PC-9 (cell line): ENCODE results near the gene CHST1. TPM values are rescaled to one million over a fixed set of nuclear protein-coding genes. Genes with fewer than 3 reads are reported as not detected.

Source experiments
- BruUV-seq: library from RNA; stranded (reverse); fragments of 400-500 nt; replicated peaks from 2 replicates; lab custom pipeline; 2021; lab: Mats Ljungman, UMichigan
- CTCF ChIA-PET: fragments of 300-600 bp; sonication (Branson Sonifier 250); formaldehyde crosslinking; loops from one replicate; lab custom pipeline; 2022; ENCODE audit warnings: antibody characterized with exemption; lab: Charles Lee
- POLR2A ChIA-PET: fragments of 300-600 bp; sonication (Branson Sonifier 250); formaldehyde crosslinking; loops from one replicate; lab custom pipeline; 2022; ENCODE audit warnings: antibody characterized with exemption; ENCODE audit not compliant: unreplicated experiment; lab: Charles Lee
- DNase-seq, 2 experiments: peaks; one replicate each; pipeline versions ENCODE4 v3.0.0 to v3.0.0-alpha.2; 2015 to 2022; ENCODE audit warnings: mixed read lengths in 1 of 2
- H2AFZ ChIP-seq: fragments of 200-600 bp; sonication (generic); 2 replicates; pipeline ENCODE4 v1.8.1; 2017; ENCODE audit warnings: antibody characterized with exemption
- H3F3A ChIP-seq: fragments of 200-600 bp; sonication (generic); 2 replicates; pipeline ENCODE4 v1.8.1; 2017; ENCODE audit warnings: antibody characterized with exemption, mild to moderate bottlenecking, low read depth; ENCODE audit not compliant: insufficient read depth
- H3K27ac ChIP-seq: fragments of 200-600 bp; sonication (generic); 2 replicates; pipeline ENCODE4 v1.6.1; 2016; ENCODE audit warnings: mixed run types
- H3K27me3 ChIP-seq: fragments of 200-600 bp; sonication (generic); 2 replicates; pipeline ENCODE4 v1.6.1; 2016; ENCODE audit warnings: low read depth, mixed run types; ENCODE audit not compliant: insufficient read depth
- H3K36me3 ChIP-seq: fragments of 200-600 bp; sonication (generic); 2 replicates; pipeline ENCODE4 v1.6.1; 2016; ENCODE audit warnings: low read depth, mixed run types
- H3K4me1 ChIP-seq: fragments of 200-600 bp; sonication (generic); replicated peaks from 2 replicates; pipeline ENCODE4 v1.6.1; 2016; ENCODE audit warnings: mixed run types; ENCODE audit not compliant: insufficient read depth
- H3K4me2 ChIP-seq: fragments of 200-600 bp; sonication (generic); 2 replicates; pipeline ENCODE4 v1.6.1; 2017; ENCODE audit warnings: mixed run types
- H3K4me3 ChIP-seq: fragments of 200-600 bp; sonication (generic); 2 replicates; pipeline ENCODE4 v1.6.1; 2016; ENCODE audit warnings: mixed run types
- H3K79me2 ChIP-seq: fragments of 200-600 bp; sonication (generic); 2 replicates; pipeline ENCODE4 v1.6.1; 2017; ENCODE audit warnings: low read depth, mixed run types
- H3K9me2 ChIP-seq: fragments of 200-600 bp; sonication (generic); 2 replicates; pipeline ENCODE4 v1.8.1; 2017; ENCODE audit warnings: mild to moderate bottlenecking; ENCODE audit not compliant: insufficient read depth
- H3K9me3 ChIP-seq: fragments of 200-600 bp; sonication (generic); 2 replicates; pipeline ENCODE4 v1.8.1; 2016; ENCODE audit warnings: low read depth; ENCODE audit not compliant: insufficient read depth
- H4K20me1 ChIP-seq: fragments of 200-600 bp; sonication (generic); 2 replicates; pipeline ENCODE4 v1.8.1; 2017; ENCODE audit not compliant: insufficient read depth
- EZH2 ChIP-seq: fragments of 200-600 bp; sonication (generic); IDR thresholded peaks from 2 replicates; pipeline ENCODE4 v1.8.0; 2017; ENCODE audit warnings: antibody characterized with exemption, low read depth
- intact Hi-C: fragments of 100-400 bp; cut with micrococcal nuclease; formaldehyde crosslinking; loops from one replicate; pipeline ENCODE4 v1.10.0; 2022; ENCODE audit not compliant: unreplicated experiment
- total RNA-seq: library from RNA; stranded (reverse); gene quantifications from 2 replicates; pipeline ENCODE4 v1.2.3, GENCODE V29; 2021
- TF ChIP-seq, protein P1 (sequence below): fragments of 200-600 bp; sonication (generic); conservative IDR thresholded peaks from 2 replicates; pipeline ENCODE4 v1.6.1; 2017; ENCODE audit warnings: mixed run types, antibody characterized with exemption, mild to moderate bottlenecking, moderate library complexity

CHST1 gene
- total RNA-seq, 1 experiment from 2014 or later, result not detected

DNA sequence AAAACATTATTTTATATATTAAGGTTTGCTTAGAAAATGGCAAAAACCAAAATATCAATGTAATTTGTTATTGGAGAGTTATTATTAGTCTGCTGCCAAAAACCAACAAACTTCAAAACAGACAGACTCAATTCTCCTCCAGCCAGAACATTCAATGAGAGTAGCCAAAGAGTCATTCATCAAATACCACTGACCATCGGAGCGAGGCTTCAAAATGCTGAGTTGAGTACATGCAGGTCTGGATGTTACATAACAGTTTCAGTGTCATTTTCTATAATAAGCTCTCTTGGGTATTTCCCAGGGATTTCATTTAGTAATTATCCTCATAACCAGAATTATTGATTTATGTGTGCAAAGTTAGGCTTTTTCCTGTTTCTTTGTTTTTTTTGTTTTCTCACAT is 42.6 kb downstream of the CHST1 start:
- Histone ChIP-seq H3K9me3 (no peaks in the 10 kb centered on the region), H3K9me2 (no peaks in the 10 kb centered on the region), H3K36me3 (no peaks in the 10 kb centered on the region), H3K4me2 (no peak overlapping the region), H3K27me3 (peaks cover 19% of the 10 kb centered on the region; the same call in 1 of the 2 replicates), H3K79me2 (no peaks in the 10 kb centered on the region), H3K4me1 (no peaks in the 10 kb centered on the region), H2AFZ (no peak overlapping the region), H3K27ac (no peak overlapping the region), H3K4me3 (no peak overlapping the region), H4K20me1 (no peaks in the 10 kb centered on the region), H3F3A (no peaks in the 10 kb centered on the region)
- intact Hi-C loops, result no loop called here
- no peak for DNase-seq
- TF ChIP-seq EZH2, result no peak
- CTCF ChIA-PET, result no interaction called here
- BruUV-seq, result no TSS peak
- POLR2A ChIA-PET, result no interaction called here

DNA sequence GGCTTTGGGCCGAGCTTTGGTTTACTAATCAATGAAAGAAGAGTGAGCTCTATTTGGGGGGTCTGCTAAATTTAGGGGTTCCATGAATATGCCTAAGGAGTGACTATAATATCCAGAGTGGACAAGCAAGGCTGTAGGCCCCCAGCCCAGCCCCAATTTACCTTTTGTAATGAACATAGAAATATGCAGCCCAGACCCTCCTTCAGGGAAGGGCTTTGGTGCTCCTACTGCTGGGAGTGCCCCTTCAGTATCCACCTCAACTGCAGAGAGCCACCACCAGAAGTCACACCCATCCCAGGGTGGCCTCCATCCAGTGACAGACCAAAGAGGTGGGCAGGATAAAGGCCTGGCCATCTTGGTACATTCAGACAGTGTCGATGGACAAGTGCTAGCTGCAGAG is 43.1 kb downstream of the CHST1 start:
- intact Hi-C loops, result no loop called here
- H3F3A ChIP-seq, result no peaks in the 10 kb centered on the region
- no TSS peak for BruUV-seq
- H3K9me3 ChIP-seq, result no peaks in the 10 kb centered on the region
- no peak overlapping the region for H3K4me2 ChIP-seq
- H2AFZ ChIP-seq, result no peak overlapping the region
- TF ChIP-seq, protein P1, sequence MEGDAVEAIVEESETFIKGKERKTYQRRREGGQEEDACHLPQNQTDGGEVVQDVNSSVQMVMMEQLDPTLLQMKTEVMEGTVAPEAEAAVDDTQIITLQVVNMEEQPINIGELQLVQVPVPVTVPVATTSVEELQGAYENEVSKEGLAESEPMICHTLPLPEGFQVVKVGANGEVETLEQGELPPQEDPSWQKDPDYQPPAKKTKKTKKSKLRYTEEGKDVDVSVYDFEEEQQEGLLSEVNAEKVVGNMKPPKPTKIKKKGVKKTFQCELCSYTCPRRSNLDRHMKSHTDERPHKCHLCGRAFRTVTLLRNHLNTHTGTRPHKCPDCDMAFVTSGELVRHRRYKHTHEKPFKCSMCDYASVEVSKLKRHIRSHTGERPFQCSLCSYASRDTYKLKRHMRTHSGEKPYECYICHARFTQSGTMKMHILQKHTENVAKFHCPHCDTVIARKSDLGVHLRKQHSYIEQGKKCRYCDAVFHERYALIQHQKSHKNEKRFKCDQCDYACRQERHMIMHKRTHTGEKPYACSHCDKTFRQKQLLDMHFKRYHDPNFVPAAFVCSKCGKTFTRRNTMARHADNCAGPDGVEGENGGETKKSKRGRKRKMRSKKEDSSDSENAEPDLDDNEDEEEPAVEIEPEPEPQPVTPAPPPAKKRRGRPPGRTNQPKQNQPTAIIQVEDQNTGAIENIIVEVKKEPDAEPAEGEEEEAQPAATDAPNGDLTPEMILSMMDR, result no peak
- TF ChIP-seq EZH2, result no peak
- peaks cover 22% of the 10 kb centered on the region; the same call in 1 of the 2 replicates for H3K27me3 ChIP-seq
- no peak overlapping the region for H3K27ac ChIP-seq
- no peaks in the 10 kb centered on the region for H3K4me1 ChIP-seq
- no peaks in the 10 kb centered on the region for H3K36me3 ChIP-seq
- H3K79me2 ChIP-seq, result no peaks in the 10 kb centered on the region
- CTCF ChIA-PET, result interaction anchor here (0.5 kb wide), 1 partner anchor 371 kb away, joined by 3 read pairs; no protein-coding TSS in a partner anchor
- no peaks in the 10 kb centered on the region for H3K9me2 ChIP-seq
- H4K20me1 ChIP-seq, result no peaks in the 10 kb centered on the region
- H3K4me3 ChIP-seq, result no peak overlapping the region
- POLR2A ChIA-PET, result no interaction called here
- DNase-seq, result no peak

DNA sequence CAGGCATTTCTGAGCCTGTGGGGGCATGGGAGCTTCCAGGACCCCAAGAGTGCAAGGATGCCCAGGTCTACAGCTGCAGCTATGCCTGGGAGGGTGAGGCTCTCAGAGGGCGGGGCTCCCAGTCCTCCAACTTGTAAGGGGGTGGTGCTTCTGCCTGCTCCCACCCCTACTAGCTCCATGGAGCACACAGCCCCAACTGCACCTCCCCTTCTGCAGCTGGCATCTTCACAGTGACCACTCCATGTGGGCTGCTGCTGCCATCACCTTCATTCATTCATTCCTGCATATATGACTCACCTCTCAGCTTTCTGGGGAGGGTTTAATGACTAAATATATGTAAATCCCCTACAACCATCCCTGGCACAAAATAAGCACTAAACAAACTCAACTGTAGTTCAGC is 43.8 kb downstream of the CHST1 start:
- intact Hi-C loops, result no loop called here
- Histone ChIP-seq H3F3A (no peaks in the 10 kb centered on the region), H3K4me3 (no peak overlapping the region), H3K36me3 (no peaks in the 10 kb centered on the region), H3K27ac (no peak overlapping the region), H3K9me3 (no peaks in the 10 kb centered on the region), H3K79me2 (no peaks in the 10 kb centered on the region), H2AFZ (no peak overlapping the region), H3K27me3 (peaks cover 22% of the 10 kb centered on the region; the same call in 1 of the 2 replicates), H3K4me2 (no peak overlapping the region), H3K4me1 (no peaks in the 10 kb centered on the region), H3K9me2 (no peaks in the 10 kb centered on the region), H4K20me1 (no peaks in the 10 kb centered on the region)
- ChIA-PET POLR2A (no interaction called here), CTCF (interaction anchor here (0.5 kb wide), 1 partner anchor 371 kb away, joined by 3 read pairs; no protein-coding TSS in a partner anchor)
- no TSS peak for BruUV-seq
- no peak for TF ChIP-seq EZH2
- TF ChIP-seq, protein P1, result no peak
- DNase-seq, result no peak

DNA sequence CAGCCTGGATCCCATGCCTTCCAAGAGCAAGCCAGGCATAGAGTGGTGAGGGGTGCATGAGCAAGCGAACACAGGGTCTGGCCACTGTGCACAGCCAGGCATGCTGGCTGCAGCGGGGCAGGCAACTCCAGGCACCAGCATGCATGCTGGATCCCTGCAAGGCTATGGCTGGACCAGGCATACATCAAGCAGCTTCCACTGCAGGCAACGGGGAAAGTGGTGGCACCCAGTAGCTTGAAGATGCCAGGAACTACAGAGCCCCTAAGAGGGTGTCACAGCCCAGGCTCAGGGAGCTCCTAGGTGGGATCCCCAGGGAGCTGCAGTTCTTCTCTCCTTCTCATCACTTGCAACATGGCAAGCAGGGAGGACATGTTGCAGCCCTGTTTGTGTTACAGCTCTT is 45.2 kb downstream of the CHST1 start:
- ChIA-PET CTCF (no interaction called here), POLR2A (no interaction called here)
- H3K27me3 ChIP-seq, result peaks cover 13% of the 10 kb centered on the region; the same call in 1 of the 2 replicates
- H3K27ac ChIP-seq, result no peak overlapping the region
- no peak overlapping the region for H3K4me2 ChIP-seq
- intact Hi-C loops, result no loop called here
- H3F3A ChIP-seq, result no peaks in the 10 kb centered on the region
- H3K9me2 ChIP-seq, result no peaks in the 10 kb centered on the region
- TF ChIP-seq, protein P1, result no peak
- no peak for TF ChIP-seq EZH2
- no peak for DNase-seq
- H4K20me1 ChIP-seq, result no peaks in the 10 kb centered on the region
- H3K36me3 ChIP-seq, result no peaks in the 10 kb centered on the region
- H3K4me3 ChIP-seq, result no peak overlapping the region
- no TSS peak for BruUV-seq
- H3K4me1 ChIP-seq, result no peaks in the 10 kb centered on the region
- no peaks in the 10 kb centered on the region for H3K9me3 ChIP-seq
- H2AFZ ChIP-seq, result no peak overlapping the region
- H3K79me2 ChIP-seq, result no peaks in the 10 kb centered on the region
